GM23338 (cell line): ENCODE measurements around the gene KLHL22.

Experiments used
- JUNB ChIP-seq: IDR thresholded peaks from one replicate; pipeline ENCODE4 v1.6.1; 2016; ENCODE audit warnings: antibody characterized with exemption; ENCODE audit not compliant: unreplicated experiment
- POLR2AphosphoS5 ChIP-seq: IDR thresholded peaks from 2 replicates; pipeline ENCODE4 v1.6.1; 2016; ENCODE audit warnings: antibody characterized with exemption, low read depth
- TF ChIP-seq, protein P1 (sequence below), 2 experiments: fragments of 200-600 bp in 1 of 2; sonication (generic) in 1 of 2; conservative IDR thresholded peaks; 2 replicates each; pipeline versions ENCODE4 v1.5.1 to v1.6.1; 2016 to 2017; ENCODE audit warnings: antibody characterized with exemption in 2 of 2, low read depth in 2 of 2, mild to moderate bottlenecking in 2 of 2, moderate library complexity in 1 of 2
- TF ChIP-seq, protein P2 (sequence below): IDR thresholded peaks from one replicate; pipeline ENCODE4 v1.6.1; 2018; ENCODE audit warnings: antibody characterized with exemption; ENCODE audit not compliant: unreplicated experiment

DNA sequence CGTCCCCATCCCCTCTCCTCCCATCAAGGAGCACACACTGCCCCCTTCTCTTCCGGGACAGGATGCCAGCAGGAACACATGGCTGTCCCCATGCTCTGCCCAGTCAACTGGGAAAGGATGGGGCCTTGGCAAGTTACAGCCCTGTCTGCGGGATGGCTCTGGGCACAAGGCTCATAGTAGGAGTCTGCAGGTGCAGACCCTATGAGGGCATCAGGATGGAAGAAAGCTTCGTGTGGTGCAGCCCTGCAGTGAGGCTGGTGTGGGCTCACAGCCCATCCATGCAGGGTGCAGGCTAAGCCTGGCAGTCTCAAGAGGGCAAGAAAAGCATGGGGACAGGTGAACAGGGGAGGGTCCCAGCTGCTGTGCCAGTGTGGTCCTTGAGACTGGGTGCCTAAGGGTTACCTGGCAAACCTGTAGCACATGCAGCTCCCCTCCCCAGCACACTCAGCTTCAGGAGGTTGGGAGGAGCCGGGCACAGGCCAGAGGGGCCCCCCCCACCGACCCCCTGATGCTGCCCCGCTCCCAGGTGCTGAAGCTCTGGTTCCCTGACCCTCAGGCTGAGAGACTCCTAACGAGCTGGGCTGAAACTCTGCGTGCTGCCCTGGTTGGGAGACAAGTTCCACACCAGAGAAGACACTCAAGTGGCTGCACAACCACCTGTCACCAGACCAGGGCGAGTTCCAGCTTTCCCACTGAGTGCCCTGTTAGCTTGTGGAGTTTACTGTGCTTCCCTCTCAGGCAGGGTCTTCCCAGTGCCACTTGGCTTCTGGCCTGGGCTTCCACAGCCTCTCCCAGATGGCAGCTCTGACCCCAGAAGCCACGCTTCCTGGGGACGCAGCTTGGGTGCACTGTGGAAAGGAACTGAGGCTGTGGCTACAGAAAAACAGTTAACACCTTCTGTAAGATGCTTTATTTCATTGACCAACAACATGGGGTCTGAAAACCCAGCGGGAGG is 54.7 kb downstream of the KLHL22 start:
- TF ChIP-seq, protein P1, sequence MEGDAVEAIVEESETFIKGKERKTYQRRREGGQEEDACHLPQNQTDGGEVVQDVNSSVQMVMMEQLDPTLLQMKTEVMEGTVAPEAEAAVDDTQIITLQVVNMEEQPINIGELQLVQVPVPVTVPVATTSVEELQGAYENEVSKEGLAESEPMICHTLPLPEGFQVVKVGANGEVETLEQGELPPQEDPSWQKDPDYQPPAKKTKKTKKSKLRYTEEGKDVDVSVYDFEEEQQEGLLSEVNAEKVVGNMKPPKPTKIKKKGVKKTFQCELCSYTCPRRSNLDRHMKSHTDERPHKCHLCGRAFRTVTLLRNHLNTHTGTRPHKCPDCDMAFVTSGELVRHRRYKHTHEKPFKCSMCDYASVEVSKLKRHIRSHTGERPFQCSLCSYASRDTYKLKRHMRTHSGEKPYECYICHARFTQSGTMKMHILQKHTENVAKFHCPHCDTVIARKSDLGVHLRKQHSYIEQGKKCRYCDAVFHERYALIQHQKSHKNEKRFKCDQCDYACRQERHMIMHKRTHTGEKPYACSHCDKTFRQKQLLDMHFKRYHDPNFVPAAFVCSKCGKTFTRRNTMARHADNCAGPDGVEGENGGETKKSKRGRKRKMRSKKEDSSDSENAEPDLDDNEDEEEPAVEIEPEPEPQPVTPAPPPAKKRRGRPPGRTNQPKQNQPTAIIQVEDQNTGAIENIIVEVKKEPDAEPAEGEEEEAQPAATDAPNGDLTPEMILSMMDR (conservative IDR thresholded peaks at IDR 0.05; ENCODE audit: low read depth in 2 of 2) = no peak
- TF ChIP-seq JUNB = no peak
- TF ChIP-seq, protein P2, sequence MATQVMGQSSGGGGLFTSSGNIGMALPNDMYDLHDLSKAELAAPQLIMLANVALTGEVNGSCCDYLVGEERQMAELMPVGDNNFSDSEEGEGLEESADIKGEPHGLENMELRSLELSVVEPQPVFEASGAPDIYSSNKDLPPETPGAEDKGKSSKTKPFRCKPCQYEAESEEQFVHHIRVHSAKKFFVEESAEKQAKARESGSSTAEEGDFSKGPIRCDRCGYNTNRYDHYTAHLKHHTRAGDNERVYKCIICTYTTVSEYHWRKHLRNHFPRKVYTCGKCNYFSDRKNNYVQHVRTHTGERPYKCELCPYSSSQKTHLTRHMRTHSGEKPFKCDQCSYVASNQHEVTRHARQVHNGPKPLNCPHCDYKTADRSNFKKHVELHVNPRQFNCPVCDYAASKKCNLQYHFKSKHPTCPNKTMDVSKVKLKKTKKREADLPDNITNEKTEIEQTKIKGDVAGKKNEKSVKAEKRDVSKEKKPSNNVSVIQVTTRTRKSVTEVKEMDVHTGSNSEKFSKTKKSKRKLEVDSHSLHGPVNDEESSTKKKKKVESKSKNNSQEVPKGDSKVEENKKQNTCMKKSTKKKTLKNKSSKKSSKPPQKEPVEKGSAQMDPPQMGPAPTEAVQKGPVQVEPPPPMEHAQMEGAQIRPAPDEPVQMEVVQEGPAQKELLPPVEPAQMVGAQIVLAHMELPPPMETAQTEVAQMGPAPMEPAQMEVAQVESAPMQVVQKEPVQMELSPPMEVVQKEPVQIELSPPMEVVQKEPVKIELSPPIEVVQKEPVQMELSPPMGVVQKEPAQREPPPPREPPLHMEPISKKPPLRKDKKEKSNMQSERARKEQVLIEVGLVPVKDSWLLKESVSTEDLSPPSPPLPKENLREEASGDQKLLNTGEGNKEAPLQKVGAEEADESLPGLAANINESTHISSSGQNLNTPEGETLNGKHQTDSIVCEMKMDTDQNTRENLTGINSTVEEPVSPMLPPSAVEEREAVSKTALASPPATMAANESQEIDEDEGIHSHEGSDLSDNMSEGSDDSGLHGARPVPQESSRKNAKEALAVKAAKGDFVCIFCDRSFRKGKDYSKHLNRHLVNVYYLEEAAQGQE = no peak
- TF ChIP-seq POLR2AphosphoS5 = no peak
